Measurements from ENCODE around the gene GLIPR2. TPM values are rescaled to one million over a fixed set of nuclear protein-coding genes. Genes with fewer than 3 reads are reported as not detected.

Gene GLIPR2
- total RNA-seq, 1 experiment from 2014 or later: 1.6 TPM

- Mint-ChIP-seq H3K27me3 (ENCODE audit: insufficient read depth, unreplicated experiment) (no peaks in the 10 kb centered on the region), H3K27ac (ENCODE audit: unreplicated experiment) (no peak overlapping the region), H3K4me3 (ENCODE audit: unreplicated experiment) (no peak overlapping the region), H3K36me3 (ENCODE audit: insufficient read depth, unreplicated experiment) (no peaks in the 10 kb centered on the region), H3K4me1 (ENCODE audit: low read depth, unreplicated experiment) (no peaks in the 10 kb centered on the region), H3K9me3 (ENCODE audit: unreplicated experiment) (no peaks in the 10 kb centered on the region)
- no peak for DNase-seq
- Histone ChIP-seq H3K4me3 (ENCODE audit: low read depth, low read length) (no peak overlapping the region), H3K4me1 (no peaks in the 10 kb centered on the region), H3K36me3 (ENCODE audit: control insufficient read depth, insufficient read depth, low read length) (no peaks in the 10 kb centered on the region), H3K9me3 (no peaks in the 10 kb centered on the region), H3K27me3 (replicated peaks; ENCODE audit: control insufficient read depth, insufficient read depth, low read length) (no peaks in the 10 kb centered on the region)
- intact Hi-C loops (cut with micrococcal nuclease; ENCODE audit: unreplicated experiment): no loop called here
- ChIA-PET POLR2A (no interaction called here), CTCF (no interaction called here)
- no peak for TF ChIP-seq CTCF (IDR thresholded peaks at IDR 0.05; ENCODE audit: insufficient read depth in 1 of 2, low read depth in 1 of 2, low read length in 1 of 2, severe bottlenecking in 1 of 2, unreplicated experiment in 1 of 2)
- no TSS peak for BruUV-seq (replicated peaks)
Measured at GRCh38 chr9:36116593-36116992, 19.9 kb upstream of the GLIPR2 start.

GRCh38 chr9:36118201-36118600 lies 18.3 kb upstream of the GLIPR2 start:
- H3K4me1 ChIP-seq: no peaks in the 10 kb centered on the region

GRCh38 chr9:36118706-36119105 lies 17.8 kb upstream of the GLIPR2 start:
- H3K36me3 ChIP-seq (ENCODE audit: control insufficient read depth, insufficient read depth, low read length): no peaks in the 10 kb centered on the region
- CTCF ChIA-PET: interaction anchor here (0.7 kb wide), 1 partner anchor 16 kb away, joined by 3 read pairs; no protein-coding TSS in a partner anchor
- no peaks in the 10 kb centered on the region for H3K4me1 ChIP-seq
- BruUV-seq (replicated peaks): no TSS peak
- Mint-ChIP-seq H3K27ac (ENCODE audit: unreplicated experiment) (no peak overlapping the region), H3K4me1 (ENCODE audit: low read depth, unreplicated experiment) (no peaks in the 10 kb centered on the region), H3K4me3 (ENCODE audit: unreplicated experiment) (no peak overlapping the region), H3K9me3 (ENCODE audit: unreplicated experiment) (no peaks in the 10 kb centered on the region), H3K27me3 (ENCODE audit: insufficient read depth, unreplicated experiment) (no peaks in the 10 kb centered on the region), H3K36me3 (ENCODE audit: insufficient read depth, unreplicated experiment) (no peaks in the 10 kb centered on the region)
- TF ChIP-seq CTCF (IDR thresholded peaks at IDR 0.05; ENCODE audit: insufficient read depth in 1 of 2, low read depth in 1 of 2, low read length in 1 of 2, severe bottlenecking in 1 of 2, unreplicated experiment in 1 of 2): no peak
- no peaks in the 10 kb centered on the region for H3K9me3 ChIP-seq
- no peak for DNase-seq
- POLR2A ChIA-PET: no interaction called here
- H3K4me3 ChIP-seq (ENCODE audit: low read depth, low read length): no peak overlapping the region
- H3K27me3 ChIP-seq (replicated peaks; ENCODE audit: control insufficient read depth, insufficient read depth, low read length): no peaks in the 10 kb centered on the region
- intact Hi-C loops (cut with micrococcal nuclease; ENCODE audit: unreplicated experiment): no loop called here

More at GRCh38 chr9:36118201-36118600, 18.3 kb upstream of the GLIPR2 start:
- no peaks in the 10 kb centered on the region for H3K36me3 ChIP-seq (ENCODE audit: control insufficient read depth, insufficient read depth, low read length)
- H3K27ac Mint-ChIP-seq (ENCODE audit: unreplicated experiment): no peak overlapping the region
- CTCF ChIA-PET: interaction anchor here (0.6 to 0.7 kb wide), 2 partner anchors 16 to 592 kb away, joined by 3 read pairs; no protein-coding TSS in a partner anchor
- BruUV-seq (replicated peaks): no TSS peak
- H3K27me3 ChIP-seq (replicated peaks; ENCODE audit: control insufficient read depth, insufficient read depth, low read length): no peaks in the 10 kb centered on the region
- H3K9me3 Mint-ChIP-seq (ENCODE audit: unreplicated experiment): no peaks in the 10 kb centered on the region
- no peaks in the 10 kb centered on the region for H3K4me1 Mint-ChIP-seq (ENCODE audit: low read depth, unreplicated experiment)
- DNase-seq: no peak
- no peaks in the 10 kb centered on the region for H3K27me3 Mint-ChIP-seq (ENCODE audit: insufficient read depth, unreplicated experiment)
- no peak for TF ChIP-seq CTCF (IDR thresholded peaks at IDR 0.05; ENCODE audit: insufficient read depth in 1 of 2, low read depth in 1 of 2, low read length in 1 of 2, severe bottlenecking in 1 of 2, unreplicated experiment in 1 of 2)
- no peaks in the 10 kb centered on the region for H3K36me3 Mint-ChIP-seq (ENCODE audit: insufficient read depth, unreplicated experiment)
- H3K9me3 ChIP-seq: no peaks in the 10 kb centered on the region
- POLR2A ChIA-PET: no interaction called here
- intact Hi-C loops (cut with micrococcal nuclease; ENCODE audit: unreplicated experiment): no loop called here
- H3K4me3 ChIP-seq (ENCODE audit: low read depth, low read length): no peak overlapping the region
- H3K4me3 Mint-ChIP-seq (ENCODE audit: unreplicated experiment): no peak overlapping the region

All from Caco-2 (cell line).